HCT116 (cell line): ENCODE measurements around the gene ATP8A1. TPM values are rescaled to one million over a fixed set of nuclear protein-coding genes. Genes with fewer than 3 reads are reported as not detected.

ENCODE experiments used
- ATAC-seq: fragments of 200-7000 bp; cut with Tn5 transposase; 2 replicates; pipeline ENCODE4 v1.9.1; 2020; ENCODE audit warnings: mild to moderate bottlenecking, moderate library complexity
- BruUV-seq: library from RNA; stranded (reverse); fragments of 400-500 nt; replicated peaks from 2 replicates; lab custom pipeline; 2021; lab: Mats Ljungman, UMichigan
- CTCF ChIA-PET: fragments of 300-600 bp; sonication (Branson Sonifier 250); formaldehyde crosslinking; loops from one replicate; lab custom pipeline; 2021; ENCODE audit warnings: antibody characterized with exemption; lab: Charles Lee
- POLR2A ChIA-PET: fragments of 300-600, 350-600 bp; sonication (Branson Sonifier 250); formaldehyde crosslinking; loops from one replicate; lab custom pipeline; 2021; ENCODE audit warnings: antibody characterized with exemption; lab: Charles Lee
- RAD21 ChIA-PET, 2 experiments: fragments of 300-600 bp; sonication (Branson Sonifier 250); formaldehyde crosslinking; loops; one replicate each; lab custom pipeline; 2023; ENCODE audit warnings: low total read pairs in 2 of 2; ENCODE audit not compliant: uncharacterized antibody in 2 of 2, unreplicated experiment in 2 of 2, low non-redundant PET in 1 of 2; lab: Charles Lee
- DNase-seq: peaks from one replicate; pipeline ENCODE4 v3.0.0-alpha.2; 2010; ENCODE audit warnings: low read depth, low spot score
- H2AFZ ChIP-seq: fragments of 200-600 bp; shearing (Covaris generic), sonication (generic); 2 replicates; pipeline ENCODE4 v1.6.1; 2017; ENCODE audit warnings: low read depth, mixed run types, mixed read lengths, antibody characterized with exemption, low read length; ENCODE audit not compliant: poor library complexity, severe bottlenecking
- H3K27ac ChIP-seq: 2 replicates; pipeline ENCODE4 v1.5.1; 2012; ENCODE audit warnings: low read depth, low read length
- H3K27me3 ChIP-seq: fragments of 200-600 bp; sonication (generic); 2 replicates; pipeline ENCODE4 v1.6.1; 2016; ENCODE audit warnings: mixed run types, low read length, mixed read lengths; ENCODE audit not compliant: insufficient read depth
- H3K36me3 ChIP-seq, 2 experiments: fragments of 200-500 bp in 1 of 2; fragments of 200-600 bp in 1 of 2; sonication (Bioruptor generic) in 1 of 2; sonication (generic) in 1 of 2; 2 replicates each; pipeline versions ENCODE4 v1.5.1 to v1.6.1; 2014 to 2016; ENCODE audit warnings: low read length in 2 of 2, inconsistent platforms in 1 of 2, mixed read lengths in 1 of 2, mixed run types in 1 of 2; ENCODE audit not compliant: insufficient read depth in 2 of 2, control insufficient read depth in 1 of 2
- H3K4me1 ChIP-seq, 2 experiments: fragments of 200-600 bp in 1 of 2; sonication (generic) in 1 of 2; 2 replicates each; pipeline versions ENCODE4 v1.5.1 to v1.6.1; 2012 to 2017; ENCODE audit warnings: low read length in 2 of 2, inconsistent platforms in 1 of 2, mild to moderate bottlenecking in 1 of 2, mixed read lengths in 1 of 2, mixed run types in 1 of 2, moderate library complexity in 1 of 2; ENCODE audit not compliant: insufficient read depth in 2 of 2, control insufficient read depth in 1 of 2
- H3K4me2 ChIP-seq: fragments of 200-600 bp; sonication (generic); 2 replicates; pipeline ENCODE4 v1.6.1; 2017; ENCODE audit warnings: mixed run types, low read length, mixed read lengths
- H3K4me3 ChIP-seq, 2 experiments: fragments of 200-600 bp in 1 of 2; sonication (generic) in 1 of 2; replicated peaks in 1 of 2; 2 replicates each; pipeline ENCODE4 v1.5.1; 2011 to 2016; ENCODE audit warnings: low read length in 2 of 2, control low read depth in 1 of 2, low read depth in 1 of 2, mild to moderate bottlenecking in 1 of 2, mixed read lengths in 1 of 2, mixed run types in 1 of 2
- H3K79me2 ChIP-seq: fragments of 200-600 bp; sonication (generic); 2 replicates; pipeline ENCODE4 v1.6.1; 2017; ENCODE audit warnings: mild to moderate bottlenecking, mixed run types, low read length, moderate library complexity, mixed read lengths; ENCODE audit not compliant: insufficient read depth
- H3K9ac ChIP-seq: fragments of 200-600 bp; sonication (generic); 2 replicates; pipeline ENCODE4 v1.6.1; 2016; ENCODE audit warnings: low read length, mixed read lengths
- H3K9me2 ChIP-seq: fragments of 200-600 bp; sonication (generic), shearing (Covaris generic); 2 replicates; pipeline ENCODE4 v1.6.1; 2017; ENCODE audit warnings: mixed run types, mild to moderate bottlenecking, moderate library complexity; ENCODE audit not compliant: insufficient read depth
- H3K9me3 ChIP-seq, 2 experiments: fragments of 200-500 bp in 1 of 2; fragments of 200-600 bp in 1 of 2; sonication (Bioruptor generic) in 1 of 2; sonication (generic) in 1 of 2; 2 replicates each; pipeline ENCODE4 v1.6.1; 2014 to 2017; ENCODE audit warnings: low read length in 2 of 2, mixed read lengths in 2 of 2, inconsistent platforms in 1 of 2, low read depth in 1 of 2, mild to moderate bottlenecking in 1 of 2, mixed run types in 1 of 2, moderate library complexity in 1 of 2; ENCODE audit not compliant: control insufficient read depth in 1 of 2, insufficient read depth in 1 of 2
- H4K20me1 ChIP-seq: fragments of 200-600 bp; sonication (generic), shearing (Covaris generic); 2 replicates; pipeline ENCODE4 v1.6.1; 2017; ENCODE audit warnings: mixed run types, mild to moderate bottlenecking, moderate library complexity; ENCODE audit not compliant: insufficient read depth
- CBX3 ChIP-seq: IDR thresholded peaks from 2 replicates; pipeline ENCODE4 v1.6.1; 2012; ENCODE audit warnings: low read depth
- CEBPB ChIP-seq: IDR thresholded peaks from 2 replicates; pipeline ENCODE4 v1.6.1; 2012; ENCODE audit warnings: low read depth
- ELF1 ChIP-seq: IDR thresholded peaks from 2 replicates; pipeline ENCODE4 v1.6.1; 2012; ENCODE audit warnings: low read depth, borderline replicate concordance
- EZH2phosphoT487 ChIP-seq: fragments of 200-600 bp; IDR thresholded peaks from 2 replicates; pipeline ENCODE4 v1.6.1; 2018; ENCODE audit warnings: antibody characterized with exemption, borderline replicate concordance
- JUND ChIP-seq: IDR thresholded peaks from 2 replicates; pipeline ENCODE4 v1.6.1; 2012
- MAX ChIP-seq: IDR thresholded peaks from 2 replicates; pipeline ENCODE4 v1.6.1; 2012
- POLR2AphosphoS5 ChIP-seq: IDR thresholded peaks from 2 replicates; pipeline ENCODE4 v1.6.1; 2011; ENCODE audit warnings: mild to moderate bottlenecking, low read depth, low read length, moderate library complexity
- SRF ChIP-seq: IDR thresholded peaks from 2 replicates; pipeline ENCODE4 v1.6.1; 2012; ENCODE audit warnings: low read depth
- ZBTB33 ChIP-seq: IDR thresholded peaks from 2 replicates; pipeline ENCODE4 v1.6.1; 2011; ENCODE audit warnings: mild to moderate bottlenecking, low read length, moderate library complexity; ENCODE audit not compliant: insufficient replicate concordance; ENCODE audit errors: extremely low read depth
- intact Hi-C: fragments of 100-400 bp; cut with micrococcal nuclease; formaldehyde crosslinking; loops from 2 replicates; pipeline ENCODE4 v1.10.0; 2022
- total RNA-seq: library from RNA; stranded (reverse); gene quantifications from one replicate; pipeline ENCODE4 v1.2.1, GENCODE V29; 2021; ENCODE audit not compliant: unreplicated experiment

The ATP8A1 gene
- total RNA-seq, 1 experiment from 2014 or later, result 1.9 TPM

GRCh38 chr4:42484630-42485029 lies 172.3 kb downstream of the ATP8A1 start:
- no peaks in the 10 kb centered on the region; the same call in 1 of the 2 replicates for H4K20me1 ChIP-seq
- no peaks in the 10 kb centered on the region for H3K9me3 ChIP-seq
- TF ChIP-seq SRF (no peak), CEBPB (no peak), ZBTB33 (no peak), JUND (no peak), ELF1 (no peak), EZH2phosphoT487 (no peak), POLR2AphosphoS5 (no peak), MAX (no peak), CBX3 (no peak)
- BruUV-seq, result no TSS peak
- intact Hi-C loops, result no loop called here
- peaks cover 43% of the 10 kb centered on the region for H3K27me3 ChIP-seq
- no peak overlapping the region for H3K4me3 ChIP-seq
- no peak overlapping the region for H2AFZ ChIP-seq
- no peaks in the 10 kb centered on the region for H3K4me1 ChIP-seq
- no peak overlapping the region for H3K4me2 ChIP-seq
- ChIA-PET POLR2A (no interaction called here), CTCF (no interaction called here), RAD21 (no interaction called here)
- no peaks in the 10 kb centered on the region for H3K36me3 ChIP-seq
- ATAC-seq (no peak), DNase-seq (no peak)
- H3K9ac ChIP-seq, result no peak overlapping the region
- no peaks in the 10 kb centered on the region for H3K9me2 ChIP-seq
- H3K27ac ChIP-seq, result no peak overlapping the region
- H3K79me2 ChIP-seq, result no peaks in the 10 kb centered on the region
